Measurements from ENCODE around the gene ANKS1B.

Gene ANKS1B

GRCh38 chr12:98868076-98868475, 1116.7 kb downstream of the ANKS1B start:
- H3K4me3 Mint-ChIP-seq = no peak overlapping the region
- H3K36me3 Mint-ChIP-seq (ENCODE audit: low read depth) = no peaks in the 10 kb centered on the region
- H3K27me3 Mint-ChIP-seq (ENCODE audit: low read depth) = no peaks in the 10 kb centered on the region
- H3K4me1 Mint-ChIP-seq = no peaks in the 10 kb centered on the region
- H3K27ac Mint-ChIP-seq = no peak overlapping the region
- H3K9me3 Mint-ChIP-seq = no peaks in the 10 kb centered on the region
- no peak for TF ChIP-seq CTCF (IDR thresholded peaks at IDR 0.05; ENCODE audit: unreplicated experiment in 3 of 3)

GRCh38 chr12:98864363-98864762, 1120.4 kb downstream of the ANKS1B start:
- Mint-ChIP-seq H3K4me3 (no peak overlapping the region), H3K36me3 (ENCODE audit: low read depth) (no peaks in the 10 kb centered on the region), H3K9me3 (no peaks in the 10 kb centered on the region), H3K27me3 (ENCODE audit: low read depth) (no peaks in the 10 kb centered on the region), H3K4me1 (no peaks in the 10 kb centered on the region), H3K27ac (no peak overlapping the region)
- TF ChIP-seq CTCF (IDR thresholded peaks at IDR 0.05; ENCODE audit: unreplicated experiment in 3 of 3) = no peak

GRCh38 chr12:98863167-98863566, 1121.6 kb downstream of the ANKS1B start:
- H3K4me1 Mint-ChIP-seq = no peaks in the 10 kb centered on the region
- no peaks in the 10 kb centered on the region for H3K36me3 Mint-ChIP-seq (ENCODE audit: low read depth)
- no peak for TF ChIP-seq CTCF (IDR thresholded peaks at IDR 0.05; ENCODE audit: unreplicated experiment in 3 of 3)
- H3K27ac Mint-ChIP-seq = no peak overlapping the region
- H3K4me3 Mint-ChIP-seq = no peak overlapping the region
- no peaks in the 10 kb centered on the region for H3K9me3 Mint-ChIP-seq
- H3K27me3 Mint-ChIP-seq (ENCODE audit: low read depth) = no peaks in the 10 kb centered on the region

- TF ChIP-seq CTCF (IDR thresholded peaks at IDR 0.05; ENCODE audit: unreplicated experiment in 3 of 3) = no peak
- no peaks in the 10 kb centered on the region for H3K36me3 Mint-ChIP-seq (ENCODE audit: low read depth)
- no peaks in the 10 kb centered on the region for H3K27me3 Mint-ChIP-seq (ENCODE audit: low read depth)
- H3K27ac Mint-ChIP-seq = no peak overlapping the region
- H3K4me1 Mint-ChIP-seq = no peaks in the 10 kb centered on the region
- H3K9me3 Mint-ChIP-seq = no peaks in the 10 kb centered on the region
- no peak overlapping the region for H3K4me3 Mint-ChIP-seq
These were observed 1123.5 kb downstream of the ANKS1B start for GRCh38 chr12:98861251-98861650.

- TF ChIP-seq CTCF (IDR thresholded peaks at IDR 0.05; ENCODE audit: unreplicated experiment in 3 of 3) = no peak
- no peaks in the 10 kb centered on the region for H3K27me3 Mint-ChIP-seq (ENCODE audit: low read depth)
- no peak overlapping the region for H3K4me3 Mint-ChIP-seq
- no peaks in the 10 kb centered on the region for H3K9me3 Mint-ChIP-seq
- no peaks in the 10 kb centered on the region for H3K36me3 Mint-ChIP-seq (ENCODE audit: low read depth)
- no peak overlapping the region for H3K27ac Mint-ChIP-seq
- no peaks in the 10 kb centered on the region for H3K4me1 Mint-ChIP-seq
These were observed 1127.7 kb downstream of the ANKS1B start for GRCh38 chr12:98856897-98857540.

GRCh38 chr12:98852181-98852580, 1132.6 kb downstream of the ANKS1B start:
- TF ChIP-seq CTCF (IDR thresholded peaks at IDR 0.05; ENCODE audit: unreplicated experiment in 3 of 3) = no peak
- Mint-ChIP-seq H3K4me1 (no peaks in the 10 kb centered on the region), H3K27me3 (ENCODE audit: low read depth) (no peaks in the 10 kb centered on the region), H3K27ac (no peak overlapping the region), H3K4me3 (no peak overlapping the region), H3K9me3 (no peaks in the 10 kb centered on the region), H3K36me3 (ENCODE audit: low read depth) (no peaks in the 10 kb centered on the region)
